Activated T-helper 1 cell treated with Interleukin-2 at 50 U/mL for 16 hours (primary cell): ENCODE data around the gene ARMC10.
"Not testable (repeated sequence)": the region's sequence is repeated elsewhere in the genome, so short reads cannot be mapped to it uniquely, and the experiment has no call there.

Experiments used
- DNase-seq: peaks from one replicate; pipeline ENCODE4 v3.0.0-alpha.2; 2020; ENCODE audit warnings: low read depth

The ARMC10 gene

DNA sequence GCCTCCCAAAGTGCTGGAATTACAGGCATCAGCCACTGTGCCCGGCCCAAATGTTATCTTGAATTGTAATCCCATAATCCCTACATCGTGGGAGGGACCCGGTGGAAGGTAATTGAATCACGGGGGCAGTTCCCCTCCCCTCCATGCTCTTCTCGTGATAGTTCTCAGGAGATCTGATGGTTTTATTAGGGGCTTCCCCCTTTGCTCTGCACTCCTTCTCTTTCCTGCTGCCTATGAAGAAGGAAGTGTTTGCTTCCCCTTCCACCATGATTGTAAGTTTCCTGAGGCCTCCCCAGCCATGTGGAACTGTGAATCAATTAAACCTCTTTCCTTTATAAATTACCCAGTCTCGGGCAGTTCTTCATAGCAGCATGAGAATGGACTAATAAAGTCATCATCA is 3.3 kb downstream of the ARMC10 start:
- DNase-seq, result not testable (repeated sequence)

DNA sequence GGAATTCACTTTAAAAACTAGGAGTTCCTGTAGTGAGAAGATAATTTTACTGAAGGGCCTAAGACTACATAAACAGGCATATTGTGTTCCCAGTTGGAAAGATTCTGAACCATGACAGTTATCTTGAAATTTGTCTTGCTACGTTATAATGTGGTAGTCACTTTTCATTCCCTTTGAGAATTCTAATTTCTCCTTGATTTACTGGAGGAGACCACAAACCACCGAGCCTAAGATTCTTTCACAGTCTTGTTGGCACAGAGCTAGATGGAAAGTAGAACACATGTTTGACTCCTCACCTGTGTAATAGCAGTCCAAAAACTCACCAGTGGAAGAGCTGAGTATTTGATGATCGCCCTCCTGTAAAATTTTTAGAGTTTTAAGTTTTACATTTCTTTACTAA is 4.9 kb downstream of the ARMC10 start:
- DNase-seq, result no peak

GRCh38 chr7:103080923-103081322 is 6.0 kb downstream of the ARMC10 start:
- DNase-seq, result no peak

- no peak for DNase-seq
Measured at GRCh38 chr7:103082497-103082896, 7.6 kb downstream of the ARMC10 start.

- no peak for DNase-seq
Measured at GRCh38 chr7:103083210-103083609, 8.3 kb downstream of the ARMC10 start.

- not testable (repeated sequence) for DNase-seq
Measured at GRCh38 chr7:103092321-103092720, 17.4 kb downstream of the ARMC10 start.

GRCh38 chr7:103093429-103093828 is 18.5 kb downstream of the ARMC10 start:
- no peak for DNase-seq

DNA sequence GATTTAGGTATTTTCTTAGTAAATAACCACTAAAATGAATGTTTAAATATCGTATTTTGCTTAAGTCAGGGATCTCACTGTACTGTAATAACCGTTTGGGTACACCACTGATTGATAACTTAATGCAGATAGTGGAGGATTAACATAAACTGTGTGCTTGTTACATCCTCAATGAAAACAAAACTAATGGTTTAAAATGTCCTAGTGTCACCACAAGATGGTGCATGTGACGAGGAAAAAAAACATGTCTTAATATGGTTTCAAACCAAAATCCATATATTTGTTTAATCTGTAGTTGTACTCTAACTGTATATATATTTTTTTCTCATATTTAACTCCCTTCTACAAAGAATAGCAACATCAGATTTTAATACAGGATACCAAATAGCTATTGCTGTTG is 19.2 kb downstream of the ARMC10 start:
- DNase-seq, result no peak

GRCh38 chr7:103095558-103095957 is 20.6 kb downstream of the ARMC10 start:
- DNase-seq, result not testable (repeated sequence)

- no peak for DNase-seq
Measured at GRCh38 chr7:103097041-103097440, 22.1 kb downstream of the ARMC10 start.

GRCh38 chr7:103100348-103100747 is 25.4 kb downstream of the ARMC10 start:
- DNase-seq, result no peak

DNA sequence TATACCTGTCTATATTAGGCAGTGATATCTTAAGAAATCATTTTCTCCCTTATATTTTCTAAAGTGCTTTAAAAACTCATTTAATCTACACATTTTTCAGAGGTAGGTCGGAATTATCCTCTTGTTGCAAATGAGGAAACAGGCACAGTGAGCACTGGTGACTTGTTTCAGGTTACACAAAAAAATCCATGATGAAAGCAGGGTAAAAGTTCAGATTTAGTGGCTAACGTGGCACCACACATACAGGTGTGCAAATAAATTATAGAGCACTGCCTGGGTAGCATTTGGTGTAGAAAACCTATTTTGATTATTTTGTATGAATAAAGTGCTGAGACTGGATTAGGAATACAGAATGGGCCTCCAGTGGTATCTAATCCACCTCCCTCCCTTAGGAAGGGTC is 26.6 kb downstream of the ARMC10 start:
- DNase-seq, result no peak

GRCh38 chr7:103106005-103106702 is 31.2 kb downstream of the ARMC10 start:
- DNase-seq, result no peak

GRCh38 chr7:103106703-103107070 is 31.7 kb downstream of the ARMC10 start:
- DNase-seq, result not testable (repeated sequence)

DNA sequence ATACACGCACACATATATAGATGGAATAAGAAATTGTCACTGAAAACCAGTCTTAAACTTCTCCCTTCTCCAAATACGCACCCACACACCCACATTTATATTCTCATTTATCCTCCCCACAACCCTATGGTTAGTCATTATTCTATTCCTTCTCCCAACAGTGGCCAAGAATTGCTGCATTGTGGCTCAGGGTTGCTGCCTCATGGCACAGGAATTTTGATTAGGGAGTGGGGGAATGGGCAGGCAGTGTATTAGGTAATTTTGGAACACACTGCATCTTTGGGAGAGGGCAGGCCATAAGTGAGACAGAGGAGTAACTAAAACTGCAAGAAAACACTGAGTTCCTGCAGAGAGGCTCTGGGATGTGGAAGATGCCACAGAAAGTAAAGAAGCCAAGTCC is 38.2 kb downstream of the ARMC10 start:
- no peak for DNase-seq

DNA sequence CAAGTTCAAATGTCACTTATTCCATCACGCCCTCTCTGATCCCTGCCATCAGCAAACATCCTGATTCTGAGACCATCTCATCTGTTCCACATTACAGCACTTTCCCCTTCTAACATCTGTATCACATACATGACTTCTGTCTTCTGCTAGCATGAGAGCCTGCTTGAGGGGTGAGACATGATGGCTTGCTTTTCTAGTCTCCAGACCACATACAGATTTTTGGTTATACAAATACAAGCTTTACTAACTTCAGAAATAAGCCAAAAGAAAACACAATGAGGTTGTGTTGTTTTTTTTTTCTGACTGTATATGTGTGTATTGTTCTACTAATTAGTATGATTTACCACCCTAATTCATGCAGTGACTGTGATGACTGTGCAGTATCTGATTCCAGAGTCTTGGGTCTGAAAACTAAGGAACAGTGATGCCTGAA is 39.7 kb downstream of the ARMC10 start:
- no peak for DNase-seq

DNA sequence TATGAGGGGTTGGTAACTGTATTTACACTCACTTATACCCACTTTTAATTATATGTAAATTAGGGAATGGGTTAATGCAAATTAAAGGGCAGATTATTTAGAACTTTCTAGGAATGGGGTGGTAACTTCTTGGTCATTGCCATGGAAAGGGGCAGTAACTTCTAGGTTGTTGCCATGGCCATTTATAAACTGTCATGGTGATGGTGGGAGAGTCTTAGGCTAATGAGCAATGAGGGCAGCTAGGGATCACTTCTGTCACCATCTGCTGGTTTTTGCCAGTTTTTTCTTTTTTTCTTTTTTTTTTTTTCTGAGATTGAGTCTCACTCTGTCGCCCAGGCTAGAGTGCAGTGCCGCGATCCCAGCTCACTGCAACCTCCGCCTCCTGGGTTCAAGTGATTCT is 40.8 kb downstream of the ARMC10 start:
- no peak for DNase-seq

DNA sequence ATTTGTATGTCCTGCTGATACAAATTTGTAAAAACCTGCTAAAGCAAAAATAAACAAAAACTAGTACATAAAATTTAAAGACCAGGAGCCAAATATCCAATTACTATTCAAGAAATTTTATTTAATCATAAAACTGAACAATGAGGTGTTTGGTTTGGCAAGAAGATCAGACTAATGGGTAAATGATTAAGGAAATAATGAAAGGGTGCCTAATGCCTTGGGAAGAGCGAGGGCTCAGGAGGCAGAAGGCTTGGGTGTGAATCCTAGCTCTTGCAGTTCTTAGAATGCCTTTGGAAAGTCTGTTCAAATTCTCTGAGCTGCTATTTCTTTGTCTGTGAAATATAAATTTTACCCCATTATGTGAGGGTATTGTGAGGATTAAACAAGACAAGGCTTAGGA is 41.6 kb downstream of the ARMC10 start:
- DNase-seq, result no peak

DNA sequence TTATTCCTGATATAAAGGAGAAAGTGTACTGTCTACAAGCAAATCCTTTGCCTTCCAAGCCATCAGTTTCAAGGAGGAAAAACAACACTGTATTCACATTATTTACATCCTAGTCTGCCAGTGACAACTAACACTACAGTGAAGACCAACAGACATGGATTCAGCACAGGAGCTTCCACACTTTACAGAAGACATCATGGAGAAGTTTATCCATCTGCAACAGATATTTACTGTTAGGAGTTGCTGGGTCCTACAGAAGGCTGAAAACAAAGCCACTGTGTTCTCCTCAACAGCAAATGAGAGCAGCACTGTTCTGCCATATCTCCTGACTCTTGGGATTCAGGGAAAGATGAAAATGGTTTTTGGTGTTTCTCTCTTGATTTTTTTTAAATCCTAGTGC is 42.1 kb downstream of the ARMC10 start:
- DNase-seq, result no peak

- no peak for DNase-seq
Measured at GRCh38 chr7:103117465-103117864, 42.5 kb downstream of the ARMC10 start.

- no peak for DNase-seq
Measured at GRCh38 chr7:103119791-103120291, 44.9 kb downstream of the ARMC10 start.

GRCh38 chr7:103120362-103120761 is 45.4 kb downstream of the ARMC10 start:
- DNase-seq, result no peak

DNA sequence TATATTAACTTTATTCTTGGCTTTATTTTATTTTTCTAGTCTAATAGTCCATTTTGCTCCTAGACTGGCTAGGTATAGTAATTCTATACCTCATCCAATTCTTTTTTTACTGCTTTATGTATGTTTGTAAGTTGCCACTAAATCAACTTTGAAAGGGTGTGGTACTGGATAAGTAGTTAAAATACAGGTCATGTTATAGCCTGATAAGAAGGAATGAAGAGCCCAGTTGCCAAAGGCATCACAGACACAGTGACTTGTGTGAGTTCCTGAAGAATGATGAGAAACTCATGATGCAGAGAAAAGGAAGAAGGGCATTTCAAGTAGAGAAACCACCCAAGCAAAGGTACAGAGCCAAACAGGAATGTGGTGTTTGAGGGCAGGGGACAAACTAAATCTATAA is 46.7 kb downstream of the ARMC10 start:
- DNase-seq, result no peak

- DNase-seq, result no peak
Measured at GRCh38 chr7:103123529-103123928, 48.6 kb downstream of the ARMC10 start.
